Left hindlimb (tissue), 1 donor: ENCODE results near the gene MITF.
A peak's percentile ranks its signal among the peaks of the same experiment; 100 is the strongest.

Experiments
- DNase-seq: peaks from one replicate; pipeline ENCODE4 v3.0.0-alpha.2; 2018

Gene MITF

GRCh38 chr3:69729147-69729919, 9.9 kb upstream of the MITF start:
- DNase-seq = no peak

- no peak for DNase-seq
Measured at GRCh38 chr3:69731080-69731479, 8.2 kb upstream of the MITF start.

- no peak for DNase-seq
Measured at GRCh38 chr3:69735893-69736292, 3.4 kb upstream of the MITF start.

GRCh38 chr3:69737392-69737791, 1.9 kb upstream of the MITF start:
- no peak for DNase-seq

GRCh38 chr3:69738315-69738714, 949 bp upstream of the MITF start:
- no peak for DNase-seq

- DNase-seq = no peak
Measured at GRCh38 chr3:69738859-69739203, 433 bp upstream of the MITF start.

GRCh38 chr3:69740103-69741021, 1.1 kb downstream of the MITF start:
- DNase-seq = no peak

GRCh38 chr3:69741032-69741767, 1.9 kb downstream of the MITF start:
- peak; percentile 27 for DNase-seq

- DNase-seq = no peak
Measured at GRCh38 chr3:69742391-69742790, 3.1 kb downstream of the MITF start.

- DNase-seq = no peak
Measured at GRCh38 chr3:69743975-69744906, 5.0 kb downstream of the MITF start.

- no peak for DNase-seq
Measured at GRCh38 chr3:69745505-69745904, 6.2 kb downstream of the MITF start.

- DNase-seq = no peak
Measured at GRCh38 chr3:69746119-69746518, 6.9 kb downstream of the MITF start.

GRCh38 chr3:69747511-69748258, 8.4 kb downstream of the MITF start:
- DNase-seq = no peak

- no peak for DNase-seq
Measured at GRCh38 chr3:69748503-69748902, 9.2 kb downstream of the MITF start.

- no peak for DNase-seq
Measured at GRCh38 chr3:69749461-69749860, 10.2 kb downstream of the MITF start.

GRCh38 chr3:69750549-69750948, 11.3 kb downstream of the MITF start:
- DNase-seq = no peak

GRCh38 chr3:69751074-69751476, 11.8 kb downstream of the MITF start:
- no peak for DNase-seq

GRCh38 chr3:69752241-69752640, 13.0 kb downstream of the MITF start:
- no peak for DNase-seq

GRCh38 chr3:69753179-69753775, 14.0 kb downstream of the MITF start:
- no peak for DNase-seq

- no peak for DNase-seq
Measured at GRCh38 chr3:69755795-69756194, 16.5 kb downstream of the MITF start.
